ENCODE data around the gene PHLDB1. TPM values are rescaled to one million over a fixed set of nuclear protein-coding genes. Genes with fewer than 3 reads are reported as not detected.

PHLDB1 gene
- total RNA-seq, 2 experiments from 2014 or later = 1.7 to 2.7 TPM

GRCh38 chr11:118614511-118614910 is 7.1 kb downstream of the PHLDB1 start:
- no peaks in the 10 kb centered on the region for H3K36me3 Mint-ChIP-seq (ENCODE audit: low read depth)
- H3K27me3 Mint-ChIP-seq = peaks cover 3% of the 10 kb centered on the region
- no peak for ATAC-seq
- ChIA-PET POLR2A (no interaction called here), CTCF (interaction anchor here (0.6 to 4.3 kb wide), 3 partner anchors 20 to 564 kb away, joined by 3 to 43 read pairs (median 3); no protein-coding TSS in a partner anchor)
- no peak overlapping the region for H3K4me3 Mint-ChIP-seq
- no peak overlapping the region for H3K27ac Mint-ChIP-seq
- H3K4me1 Mint-ChIP-seq = peaks cover 10% of the 10 kb centered on the region
- no peaks in the 10 kb centered on the region for H3K9me3 Mint-ChIP-seq (ENCODE audit: low read depth)
- intact Hi-C loops (cut with DNase I, micrococcal nuclease) = no loop called here
- DNase-seq = no peak

- H3K9me3 Mint-ChIP-seq (ENCODE audit: low read depth) = no peaks in the 10 kb centered on the region
- peaks cover 9% of the 10 kb centered on the region for H3K4me1 Mint-ChIP-seq
- ChIA-PET CTCF (interaction anchor here (4.3 kb wide), 1 partner anchor 21 kb away, joined by 43 read pairs; no protein-coding TSS in a partner anchor), POLR2A (no interaction called here)
- H3K4me3 Mint-ChIP-seq = no peak overlapping the region
- H3K36me3 Mint-ChIP-seq (ENCODE audit: low read depth) = no peaks in the 10 kb centered on the region
- H3K27ac Mint-ChIP-seq = no peak overlapping the region
- intact Hi-C loops (cut with DNase I, micrococcal nuclease) = no loop called here
- H3K27me3 Mint-ChIP-seq = peaks cover 3% of the 10 kb centered on the region
- no peak for ATAC-seq
- DNase-seq = no peak
Measured at GRCh38 chr11:118615282-118615975, 8.0 kb downstream of the PHLDB1 start.

- H3K4me3 Mint-ChIP-seq = no peak overlapping the region
Measured at GRCh38 chr11:118615976-118616371, 8.6 kb downstream of the PHLDB1 start.

GRCh38 chr11:118618115-118618990 is 10.9 kb downstream of the PHLDB1 start:
- DNase-seq = no peak
- intact Hi-C loops (cut with DNase I, micrococcal nuclease) = no loop called here

More at GRCh38 chr11:118615976-118616371, 8.6 kb downstream of the PHLDB1 start:
- intact Hi-C loops (cut with DNase I, micrococcal nuclease) = no loop called here
- no peaks in the 10 kb centered on the region for H3K9me3 Mint-ChIP-seq (ENCODE audit: low read depth)
- H3K27ac Mint-ChIP-seq = no peak overlapping the region
- H3K4me1 Mint-ChIP-seq = peaks cover 12% of the 10 kb centered on the region
- DNase-seq = no peak
- ATAC-seq = no peak
- ChIA-PET POLR2A (no interaction called here), CTCF (no interaction called here)
- peaks cover 3% of the 10 kb centered on the region for H3K27me3 Mint-ChIP-seq
- no peaks in the 10 kb centered on the region for H3K36me3 Mint-ChIP-seq (ENCODE audit: low read depth)

GRCh38 chr11:118618991-118619375 is 11.6 kb downstream of the PHLDB1 start:
- H3K4me1 Mint-ChIP-seq = peaks cover 12% of the 10 kb centered on the region
- ATAC-seq (no peak), DNase-seq (no peak)
- no peaks in the 10 kb centered on the region for H3K9me3 Mint-ChIP-seq (ENCODE audit: low read depth)
- intact Hi-C loops (cut with DNase I, micrococcal nuclease) = no loop called here
- H3K27ac Mint-ChIP-seq = no peak overlapping the region
- H3K27me3 Mint-ChIP-seq = peaks cover 8% of the 10 kb centered on the region
- H3K36me3 Mint-ChIP-seq (ENCODE audit: low read depth) = no peaks in the 10 kb centered on the region
- ChIA-PET POLR2A (no interaction called here), CTCF (interaction anchor here (0.7 to 1.3 kb wide), 2 partner anchors 24 to 165 kb away, joined by 3 to 4 read pairs; no protein-coding TSS in a partner anchor)
- no peak overlapping the region for H3K4me3 Mint-ChIP-seq

More at GRCh38 chr11:118618115-118618990, 10.9 kb downstream of the PHLDB1 start:
- Mint-ChIP-seq H3K36me3 (ENCODE audit: low read depth) (no peaks in the 10 kb centered on the region), H3K27ac (no peak overlapping the region), H3K9me3 (ENCODE audit: low read depth) (no peaks in the 10 kb centered on the region), H3K27me3 (peaks cover 8% of the 10 kb centered on the region), H3K4me3 (no peak overlapping the region), H3K4me1 (peaks cover 12% of the 10 kb centered on the region)
- ATAC-seq = no peak
- POLR2A ChIA-PET = no interaction called here
- CTCF ChIA-PET = interaction anchor here (0.6 to 1.3 kb wide), 2 partner anchors 23 to 705 kb away, joined by 3 to 4 read pairs; no protein-coding TSS in a partner anchor

DNA sequence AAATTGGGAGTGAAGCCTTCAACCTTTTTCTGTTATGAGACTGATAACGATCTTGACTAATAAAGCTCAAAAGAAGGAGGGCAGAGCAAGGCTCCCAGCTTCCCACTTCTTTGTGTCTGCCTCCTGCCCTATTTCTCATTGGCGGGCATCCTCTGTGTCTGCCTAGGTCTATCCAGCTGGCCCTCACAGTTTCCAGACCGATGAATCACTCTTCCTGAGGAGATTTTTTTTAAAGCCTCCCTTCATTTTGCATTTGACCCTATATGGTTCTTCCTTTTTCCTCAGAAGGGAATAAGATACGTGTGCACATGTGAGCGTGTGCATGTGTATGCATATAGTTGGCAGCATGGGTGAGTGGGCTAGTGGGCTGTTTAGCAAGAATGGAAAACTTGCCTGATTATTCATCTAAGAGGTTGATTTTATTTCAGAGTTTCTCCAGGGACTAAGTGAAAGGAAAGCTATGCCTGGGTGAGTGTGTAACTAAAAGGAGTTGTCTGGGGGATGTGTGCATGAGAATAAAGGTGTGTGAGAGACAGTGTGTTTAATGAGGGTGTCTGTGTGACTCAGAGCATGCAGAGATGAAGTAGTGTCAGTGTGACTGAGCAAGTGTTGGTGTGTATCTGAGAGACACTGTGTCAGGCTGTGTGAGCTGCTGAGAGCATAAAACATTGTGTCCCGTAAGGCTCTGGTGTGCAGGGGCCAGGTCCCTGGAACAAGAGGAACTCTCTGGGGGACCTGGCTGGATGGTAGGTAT is 12.2 kb downstream of the PHLDB1 start:
- no peak overlapping the region for H3K4me3 Mint-ChIP-seq
- no peak for DNase-seq
- H3K27ac Mint-ChIP-seq = no peak overlapping the region
- peaks cover 8% of the 10 kb centered on the region for H3K27me3 Mint-ChIP-seq
- ATAC-seq = peak; percentile 37
- H3K36me3 Mint-ChIP-seq (ENCODE audit: low read depth) = no peaks in the 10 kb centered on the region
- H3K9me3 Mint-ChIP-seq (ENCODE audit: low read depth) = no peaks in the 10 kb centered on the region
- ChIA-PET CTCF (interaction anchor here (0.7 to 1.3 kb wide), 3 partner anchors 25 to 164 kb away, joined by 3 to 4 read pairs (median 3); no protein-coding TSS in a partner anchor), POLR2A (interaction anchor here (0.6 kb wide), 1 partner anchor 14 kb away, joined by 3 read pairs; no protein-coding TSS in a partner anchor)
- H3K4me1 Mint-ChIP-seq = peaks cover 12% of the 10 kb centered on the region
- intact Hi-C loops (cut with DNase I, micrococcal nuclease) = no loop called here

DNA sequence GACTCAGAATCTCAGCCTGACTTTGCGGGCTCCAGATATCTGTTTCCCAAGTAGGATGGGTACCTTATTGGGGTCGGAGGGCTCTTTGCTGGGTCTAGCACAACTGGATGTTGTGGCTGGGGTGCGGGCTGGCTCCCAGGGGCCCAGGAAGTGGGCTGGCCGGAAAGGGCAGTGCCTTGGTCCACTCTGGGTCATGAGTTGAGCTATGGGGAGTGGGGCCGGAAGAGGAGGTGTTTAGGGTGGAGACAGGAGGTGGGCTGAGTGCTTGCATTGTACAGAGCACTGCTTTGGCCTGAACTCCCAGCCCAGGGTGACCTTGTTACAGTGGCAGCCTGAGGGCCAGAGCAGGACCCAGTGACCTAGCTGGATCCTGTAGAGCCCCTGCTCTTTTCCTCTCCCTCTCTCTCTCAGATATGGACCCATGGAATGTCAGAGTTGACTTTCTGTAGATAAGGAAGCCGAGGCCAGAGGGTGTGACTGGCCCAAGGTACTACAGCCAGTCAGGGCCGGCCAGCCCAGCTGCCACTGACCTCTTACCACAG is 13.2 kb downstream of the PHLDB1 start:
- DNase-seq (no peak), ATAC-seq (no peak)
- Mint-ChIP-seq H3K4me1 (peaks cover 12% of the 10 kb centered on the region), H3K36me3 (ENCODE audit: low read depth) (no peaks in the 10 kb centered on the region), H3K27me3 (peaks cover 8% of the 10 kb centered on the region), H3K9me3 (ENCODE audit: low read depth) (no peaks in the 10 kb centered on the region), H3K27ac (no peak overlapping the region), H3K4me3 (peak overlapping the region; percentile 39)
- CTCF ChIA-PET = interaction anchor here (0.5 to 1.8 kb wide), 4 partner anchors 11 to 564 kb away, joined by 3 to 8 read pairs (median 4); no protein-coding TSS in a partner anchor
- intact Hi-C loops (cut with DNase I, micrococcal nuclease) = no loop called here
- POLR2A ChIA-PET = interaction anchor here (1.3 kb wide), 1 partner anchor 12 kb away, joined by 5 read pairs; no protein-coding TSS in a partner anchor

DNA sequence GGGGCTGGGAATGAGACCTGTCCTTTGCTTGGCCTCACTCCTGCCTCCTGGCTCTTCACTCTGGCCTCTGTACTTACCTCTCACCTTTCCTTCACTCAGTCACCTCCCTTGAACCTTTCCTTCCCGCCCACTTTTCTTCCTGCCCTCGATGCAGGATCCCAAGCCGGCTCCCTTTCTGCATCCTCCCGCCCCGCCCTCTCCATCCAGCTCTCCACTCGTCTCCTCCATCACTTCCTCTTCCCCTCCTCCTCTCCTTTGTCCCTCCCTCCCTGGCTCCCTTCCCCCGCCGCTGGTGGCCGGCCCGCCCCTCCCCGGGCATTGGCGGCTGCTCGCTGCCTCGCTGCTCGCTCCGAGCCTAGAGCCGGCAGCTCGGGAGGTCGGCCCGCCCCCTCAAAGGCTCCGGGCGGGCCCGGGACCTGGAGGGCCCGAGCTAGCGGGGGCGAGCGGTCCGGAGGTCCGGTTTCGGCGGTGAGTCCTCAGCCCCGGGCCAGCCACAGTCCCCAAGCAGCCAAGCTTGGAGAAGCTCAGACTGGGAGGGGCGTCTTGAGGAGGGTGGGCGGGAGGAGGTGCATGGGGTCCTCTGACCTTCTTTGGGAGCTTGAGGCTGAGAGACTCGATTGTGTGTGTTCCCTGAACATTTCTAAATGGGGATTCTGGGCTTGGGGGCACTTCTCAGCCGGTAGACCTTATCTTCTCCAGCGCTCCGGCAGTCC is 13.8 kb downstream of the PHLDB1 start:
- peaks cover 12% of the 10 kb centered on the region for H3K4me1 Mint-ChIP-seq
- H3K9me3 Mint-ChIP-seq (ENCODE audit: low read depth) = no peaks in the 10 kb centered on the region
- CTCF ChIA-PET = interaction anchor here (0.5 to 1.8 kb wide), 7 partner anchors 9 to 563 kb away, joined by 3 to 8 read pairs (median 4); no protein-coding TSS in a partner anchor
- H3K27me3 Mint-ChIP-seq = peaks cover 8% of the 10 kb centered on the region
- peak; percentile 56 for DNase-seq
- intact Hi-C loops (cut with DNase I, micrococcal nuclease) = no loop called here
- H3K4me3 Mint-ChIP-seq = peak overlapping the region; percentile 39
- no peak overlapping the region for H3K27ac Mint-ChIP-seq
- POLR2A ChIA-PET = interaction anchor here (1.3 kb wide), 1 partner anchor 13 kb away, joined by 5 read pairs; no protein-coding TSS in a partner anchor
- ATAC-seq = peak; percentile 62
- no peaks in the 10 kb centered on the region for H3K36me3 Mint-ChIP-seq (ENCODE audit: low read depth)

- ATAC-seq = no peak
- Mint-ChIP-seq H3K27me3 (peaks cover 8% of the 10 kb centered on the region), H3K36me3 (ENCODE audit: low read depth) (no peaks in the 10 kb centered on the region), H3K27ac (no peak overlapping the region), H3K4me3 (peak overlapping the region; percentile 20), H3K4me1 (peaks cover 12% of the 10 kb centered on the region), H3K9me3 (ENCODE audit: low read depth) (no peaks in the 10 kb centered on the region)
- intact Hi-C loops (cut with DNase I, micrococcal nuclease) = no loop called here
- POLR2A ChIA-PET = interaction anchor here (1.3 kb wide), 1 partner anchor 13 kb away, joined by 5 read pairs; no protein-coding TSS in a partner anchor
- no peak for DNase-seq
- CTCF ChIA-PET = interaction anchor here (0.8 to 1.8 kb wide), 7 partner anchors 10 to 709 kb away, joined by 3 to 8 read pairs (median 4); no protein-coding TSS in a partner anchor
Measured at GRCh38 chr11:118621784-118622375, 14.5 kb downstream of the PHLDB1 start.

Data from activated CD4-positive, alpha-beta T cell treated with anti-CD3 and anti-CD28 coated beads for 36 hours (primary cell).